GM12891 (cell line): ENCODE measurements around the gene CDH23.

ENCODE experiments used
- POLR2A ChIP-seq: IDR thresholded peaks from 2 replicates; pipeline ENCODE4 v1.6.1; 2011; ENCODE audit warnings: low read depth, low read length, control low read depth
- POLR2AphosphoS5 ChIP-seq: IDR thresholded peaks from 2 replicates; pipeline ENCODE4 v1.6.1; 2011; ENCODE audit warnings: low read depth, low read length, control low read depth
- POU2F2 ChIP-seq: IDR thresholded peaks from 2 replicates; pipeline ENCODE4 v1.6.1; 2011; ENCODE audit warnings: low read depth, mild to moderate bottlenecking, control low read depth, low read length, moderate library complexity
- SPI1 ChIP-seq: IDR thresholded peaks from 2 replicates; pipeline ENCODE4 v1.6.1; 2011; ENCODE audit warnings: low read depth, low read length, control low read depth
- TAF1 ChIP-seq: IDR thresholded peaks from 2 replicates; pipeline ENCODE4 v1.6.1; 2011; ENCODE audit warnings: low read depth, low read length, control low read depth

DNA sequence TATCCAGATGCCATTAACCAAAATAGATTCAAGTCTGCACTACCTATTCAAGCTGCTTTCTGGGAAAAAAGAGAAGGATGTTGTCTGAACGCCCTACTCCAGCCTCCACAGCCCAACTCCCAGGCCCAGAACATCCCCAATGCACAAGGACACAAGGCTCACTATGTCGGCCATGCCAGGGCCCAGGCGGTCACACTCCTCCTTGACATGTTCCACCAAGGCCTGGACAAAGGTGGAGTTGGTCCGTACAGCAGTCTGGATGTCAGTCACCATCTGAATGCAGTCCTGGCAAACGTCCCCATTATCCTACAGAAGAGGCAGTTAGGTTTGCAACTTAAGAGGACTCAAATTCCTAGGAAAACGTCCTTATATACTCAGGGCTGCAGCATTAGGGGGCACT lies 431.1 kb downstream of the CDH23 start:
- TF ChIP-seq POU2F2 (no peak), POLR2AphosphoS5 (no peak), TAF1 (no peak), POLR2A (no peak), SPI1 (no peak)
